GM21529 (cell line): ENCODE measurements around the gene RGS18.
"Not testable (repeated sequence)": the region's sequence is repeated elsewhere in the genome, so short reads cannot be mapped to it uniquely, and the experiment has no call there.

Experiments used
- ATAC-seq: cut with Tn5 transposase; IDR thresholded peaks from one replicate; pipeline ENCODE4 v1.9.1; 2021; ENCODE audit not compliant: unreplicated experiment

The RGS18 gene

DNA sequence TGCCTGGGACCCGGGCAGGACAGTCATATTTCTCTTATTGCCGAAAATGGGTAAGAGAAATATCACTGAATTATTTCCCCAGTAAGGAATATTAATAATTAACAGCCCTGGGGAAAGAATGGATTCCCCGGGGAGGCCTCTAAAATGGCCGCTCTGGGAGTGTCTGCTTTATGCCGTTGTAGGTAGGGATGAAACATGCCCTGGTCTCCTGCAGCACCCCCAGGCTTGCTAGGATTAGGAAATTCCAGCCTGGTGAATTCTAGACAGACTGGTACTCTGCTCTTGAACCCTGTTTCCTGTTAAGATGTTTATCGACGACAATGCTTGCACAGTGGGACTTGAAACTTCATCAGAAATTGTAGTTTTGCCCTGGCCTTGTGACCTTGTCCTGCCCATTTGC is 6.7 kb downstream of the RGS18 start:
- not testable (repeated sequence) for ATAC-seq

DNA sequence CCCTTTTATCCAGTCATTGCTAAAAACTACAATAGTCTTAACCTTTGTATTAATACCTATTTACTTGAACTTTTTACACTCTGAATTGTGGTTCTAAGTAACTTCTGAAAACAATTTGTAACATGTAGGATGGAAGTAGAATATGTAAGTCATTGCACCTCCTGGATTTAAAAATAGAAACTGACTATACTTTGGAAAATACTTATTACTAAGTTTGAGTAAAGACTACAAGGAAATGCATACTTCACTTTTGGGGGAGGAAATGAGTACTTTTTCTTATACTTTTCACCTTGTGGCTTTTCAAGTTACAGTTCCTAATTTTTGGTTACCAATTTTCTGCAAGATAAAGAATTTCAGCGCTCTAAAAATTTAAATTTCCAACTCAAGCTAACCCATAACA is 8.7 kb downstream of the RGS18 start:
- no peak for ATAC-seq

DNA sequence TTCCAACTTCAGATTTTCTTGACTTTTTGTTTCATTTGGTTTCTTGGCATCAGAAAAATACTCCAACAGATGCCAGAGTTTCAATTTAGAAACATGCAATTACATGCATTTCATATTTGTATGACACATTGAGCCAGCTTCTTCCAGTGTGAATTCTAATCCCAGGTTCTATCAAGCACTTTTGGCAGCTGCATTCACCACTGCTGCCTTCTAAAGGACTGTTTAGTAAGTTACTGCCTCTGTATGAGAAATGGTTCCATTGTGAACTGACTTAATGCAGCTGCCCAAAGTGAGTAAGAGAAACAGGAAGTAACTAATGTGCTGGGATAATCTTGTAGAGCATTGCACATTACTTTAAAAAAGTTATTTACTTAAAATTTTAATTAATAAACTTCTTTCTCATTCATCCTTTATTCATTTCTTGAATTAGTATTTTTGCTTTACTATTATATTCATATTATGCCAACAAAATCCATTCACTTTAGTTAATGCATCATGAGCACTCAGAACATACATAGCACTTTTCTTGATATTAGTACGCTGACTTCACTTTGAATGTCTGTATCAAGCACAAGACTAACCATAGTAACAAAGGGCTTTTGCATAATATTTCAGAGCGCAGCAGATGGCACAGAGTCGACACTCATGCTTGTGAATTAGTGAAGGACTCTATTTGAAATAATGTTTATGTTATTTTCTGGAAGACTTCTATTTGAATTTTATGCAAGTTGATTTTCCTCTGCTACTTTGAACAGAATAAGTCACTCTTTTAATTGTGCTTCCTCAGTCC is 9.8 kb downstream of the RGS18 start:
- no peak for ATAC-seq

GRCh38 chr1:192168964-192169363 is 10.7 kb downstream of the RGS18 start:
- ATAC-seq, result no peak

GRCh38 chr1:192170196-192170984 is 12.1 kb downstream of the RGS18 start:
- no peak for ATAC-seq

- no peak for ATAC-seq
Observed at GRCh38 chr1:192171123-192171522, 12.9 kb downstream of the RGS18 start.

DNA sequence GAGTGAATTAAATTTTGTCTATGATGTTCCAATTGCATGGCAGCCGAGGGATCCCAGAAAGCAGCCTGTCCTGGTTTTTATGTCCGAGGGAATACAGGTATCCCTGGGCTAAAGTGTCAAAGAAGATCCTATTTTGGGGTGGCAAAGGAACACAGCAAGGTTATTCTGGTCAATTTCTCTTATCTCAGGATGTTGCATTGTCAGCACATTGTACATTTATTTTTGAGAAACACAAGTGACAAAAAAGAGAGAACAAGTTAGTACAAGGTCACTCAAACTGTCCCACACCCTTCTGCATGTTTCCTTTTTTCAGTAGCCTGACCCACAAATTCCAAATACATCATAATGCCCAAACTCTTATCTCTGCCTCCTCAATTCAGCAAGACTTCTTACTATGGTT is 17.7 kb downstream of the RGS18 start:
- ATAC-seq, result no peak

- no peak for ATAC-seq
Observed at GRCh38 chr1:192183788-192184187, 25.5 kb downstream of the RGS18 start.

DNA sequence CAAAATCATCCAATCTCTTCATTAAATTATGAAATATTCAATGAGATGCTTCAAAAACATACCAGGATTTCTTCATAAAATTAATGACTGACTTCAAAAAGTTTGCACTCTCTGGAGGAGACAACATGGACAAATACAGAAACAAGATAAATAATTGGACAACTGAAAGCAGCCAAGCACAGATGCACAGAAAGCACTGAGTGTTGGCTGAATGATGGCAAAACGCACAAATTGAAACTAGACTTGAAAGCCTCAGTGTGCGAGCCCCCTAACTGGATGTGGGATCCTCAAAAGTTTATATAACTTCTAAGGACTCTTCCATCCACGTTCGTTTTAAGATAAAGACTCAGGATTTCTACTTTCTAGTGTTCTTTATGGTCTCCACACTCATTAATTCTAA is 27.9 kb downstream of the RGS18 start:
- no peak for ATAC-seq

GRCh38 chr1:192190066-192190465 is 31.8 kb downstream of the RGS18 start:
- no peak for ATAC-seq

- ATAC-seq, result no peak
Observed at GRCh38 chr1:192201303-192201702, 43.0 kb downstream of the RGS18 start.

- no peak for ATAC-seq
Observed at GRCh38 chr1:192224396-192224795, 66.1 kb downstream of the RGS18 start.

DNA sequence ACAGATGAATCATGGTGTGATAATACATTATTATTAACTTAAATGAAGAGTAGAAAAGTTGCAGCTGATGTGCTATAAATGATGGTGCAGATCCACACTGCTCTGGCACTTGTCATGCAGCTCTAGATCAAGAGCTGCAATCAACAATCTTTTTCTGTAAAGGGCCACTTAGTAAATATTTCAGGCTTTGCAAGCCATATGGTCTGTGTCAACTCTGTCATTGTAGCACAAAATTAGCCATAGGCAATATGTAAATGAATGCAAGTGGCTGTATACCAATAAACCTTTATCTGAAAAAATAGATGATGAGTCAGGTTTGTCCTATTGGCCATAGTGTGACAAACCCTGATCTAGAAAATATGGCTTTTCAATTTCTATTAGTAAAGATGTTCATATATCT is 66.6 kb downstream of the RGS18 start:
- ATAC-seq, result no peak

DNA sequence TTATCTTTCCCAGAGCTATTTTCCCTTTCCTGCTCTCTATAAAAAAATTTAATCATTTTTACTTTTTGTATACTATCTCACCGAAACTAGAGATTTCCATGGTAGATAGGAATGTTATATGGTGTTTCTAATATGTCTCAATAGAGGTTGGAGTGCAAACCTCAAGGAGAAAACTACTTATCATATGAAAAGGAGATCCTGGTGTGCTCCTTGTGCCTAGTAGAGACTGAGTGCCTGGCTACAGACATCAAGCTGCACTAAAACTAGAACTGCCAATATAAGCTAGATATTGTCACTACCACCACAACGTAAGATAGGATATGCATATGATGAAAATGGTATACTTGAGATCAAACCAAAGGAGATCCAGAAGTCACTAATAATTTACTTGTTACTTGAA is 67.0 kb downstream of the RGS18 start:
- no peak for ATAC-seq

GRCh38 chr1:192225703-192226102 is 67.4 kb downstream of the RGS18 start:
- no peak for ATAC-seq

DNA sequence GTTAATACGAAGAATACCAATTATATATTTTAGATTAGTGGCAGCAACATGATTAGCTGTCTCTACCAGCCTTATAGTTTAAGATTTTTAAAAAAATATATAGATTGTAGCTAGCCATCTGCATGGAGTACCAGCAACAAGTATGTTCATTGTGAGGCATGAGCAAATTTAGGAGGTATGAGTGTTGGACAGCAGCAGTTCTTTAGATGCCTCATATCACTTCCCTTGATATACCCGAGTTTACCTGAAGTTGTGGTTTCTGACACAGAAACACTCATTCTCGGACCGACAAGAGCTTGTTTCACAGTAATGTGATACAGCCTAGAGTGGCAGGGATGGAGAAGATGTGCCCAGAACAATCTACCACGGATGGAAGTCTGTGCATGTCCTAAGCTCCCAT is 69.1 kb downstream of the RGS18 start:
- no peak for ATAC-seq

DNA sequence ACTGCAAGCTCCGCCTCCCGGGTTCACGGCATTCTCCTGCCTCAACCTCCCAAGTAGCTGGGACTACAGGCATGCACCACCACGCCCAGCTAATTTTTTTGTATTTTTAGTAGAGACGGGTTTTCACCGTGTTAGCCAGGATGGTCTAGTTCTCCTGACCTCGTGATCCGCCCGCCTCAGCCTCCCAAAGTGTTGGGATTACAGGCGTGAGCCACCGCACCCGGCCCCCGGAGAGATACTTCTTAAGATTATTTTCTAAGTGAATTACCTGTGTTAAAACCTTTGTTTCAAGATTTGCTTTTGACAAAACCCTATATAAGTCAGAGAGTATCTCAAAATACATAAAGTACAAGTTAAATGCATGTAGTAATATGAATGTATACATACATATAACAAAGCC is 69.7 kb downstream of the RGS18 start:
- not testable (repeated sequence) for ATAC-seq

DNA sequence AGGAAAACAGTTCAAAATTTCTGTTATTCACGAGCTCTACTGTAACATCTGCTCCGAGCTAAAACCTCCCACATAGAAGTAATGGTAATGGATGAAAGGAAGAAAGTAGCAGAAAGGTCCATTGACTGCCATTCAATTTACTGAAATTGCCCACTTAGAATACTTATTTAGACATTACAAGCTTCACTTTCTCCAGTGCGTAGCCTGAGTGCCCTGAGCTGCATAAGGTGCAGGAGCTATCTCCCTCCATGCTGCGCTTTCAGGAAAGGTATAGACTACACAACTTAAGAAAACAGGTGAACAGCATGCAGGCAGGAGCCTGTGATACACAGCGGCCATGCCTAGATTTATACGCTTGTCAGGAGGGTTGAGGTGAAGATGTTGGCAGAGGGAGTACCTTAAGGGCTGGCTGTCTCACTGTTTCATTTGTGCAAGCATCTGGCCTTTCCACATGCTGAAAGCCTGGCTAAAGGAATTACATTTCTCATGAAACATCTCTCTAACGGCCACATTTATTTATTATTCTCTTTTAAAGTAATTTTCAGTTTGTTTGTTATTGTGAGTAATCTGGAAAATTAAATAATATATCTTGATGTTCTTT is 74.7 kb downstream of the RGS18 start:
- ATAC-seq, result no peak

DNA sequence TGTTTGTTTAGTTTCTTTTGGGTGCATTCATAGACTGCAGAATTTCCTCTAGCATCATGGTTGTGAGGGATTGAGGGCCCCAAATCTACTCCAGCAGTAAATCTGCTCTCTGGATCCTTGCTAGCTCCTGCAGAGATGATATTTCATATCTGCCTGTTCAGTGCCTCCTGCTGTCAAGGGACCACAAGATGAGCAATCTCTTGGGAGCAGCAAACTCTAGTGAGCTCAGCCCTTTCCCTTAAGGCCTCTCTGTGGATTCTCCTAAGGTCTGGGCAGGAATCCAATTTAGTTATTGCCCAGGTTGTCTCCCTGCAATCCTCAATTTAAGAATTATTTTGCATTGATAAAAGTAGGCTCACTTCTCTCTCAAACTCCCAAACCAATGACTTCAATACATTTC is 76.9 kb downstream of the RGS18 start:
- ATAC-seq, result no peak
